Measurements from ENCODE around the gene WFDC12. TPM values are rescaled to one million over a fixed set of nuclear protein-coding genes. Genes with fewer than 3 reads are reported as not detected.
"Not testable (repeated sequence)": the region's sequence is repeated elsewhere in the genome, so short reads cannot be mapped to it uniquely, and the experiment has no call there.

WFDC12 gene
- total RNA-seq, 1 donor from 2014 or later = not detected

- Mint-ChIP-seq H3K4me1 (ENCODE audit: unreplicated experiment) (no peaks in the 10 kb centered on the region), H3K4me3 (ENCODE audit: unreplicated experiment) (no peak overlapping the region), H3K27ac (ENCODE audit: unreplicated experiment) (no peak overlapping the region), H3K27me3 (ENCODE audit: unreplicated experiment) (peaks cover 1% of the 10 kb centered on the region), H3K9me3 (ENCODE audit: unreplicated experiment) (no peaks in the 10 kb centered on the region), H3K36me3 (ENCODE audit: low read depth, unreplicated experiment) (peaks cover 4% of the 10 kb centered on the region)
- DNase-seq (ENCODE audit: low spot score) = no peak
- no peak for TF ChIP-seq CTCF (IDR thresholded peaks at IDR 0.05; ENCODE audit: unreplicated experiment)
Measured at GRCh38 chr20:45156713-45157112, 32.4 kb upstream of the WFDC12 start.

GRCh38 chr20:45154794-45155193, 30.5 kb upstream of the WFDC12 start:
- not testable (repeated sequence) for H3K27ac Mint-ChIP-seq (ENCODE audit: unreplicated experiment); H3K9me3 Mint-ChIP-seq (ENCODE audit: unreplicated experiment); H3K4me3 Mint-ChIP-seq (ENCODE audit: unreplicated experiment); H3K4me1 Mint-ChIP-seq (ENCODE audit: unreplicated experiment); DNase-seq (ENCODE audit: low spot score); H3K27me3 Mint-ChIP-seq (ENCODE audit: unreplicated experiment); H3K36me3 Mint-ChIP-seq (ENCODE audit: low read depth, unreplicated experiment)

- DNase-seq (ENCODE audit: low spot score) = no peak
- H3K4me3 Mint-ChIP-seq (ENCODE audit: unreplicated experiment) = no peak overlapping the region
Measured at GRCh38 chr20:45154183-45154582, 29.9 kb upstream of the WFDC12 start.

GRCh38 chr20:45153752-45154151, 29.5 kb upstream of the WFDC12 start:
- DNase-seq (ENCODE audit: low spot score) = no peak
- peaks cover 1% of the 10 kb centered on the region for H3K27me3 Mint-ChIP-seq (ENCODE audit: unreplicated experiment)
- peaks cover 4% of the 10 kb centered on the region for H3K36me3 Mint-ChIP-seq (ENCODE audit: low read depth, unreplicated experiment)
- H3K4me3 Mint-ChIP-seq (ENCODE audit: unreplicated experiment) = no peak overlapping the region
- H3K27ac Mint-ChIP-seq (ENCODE audit: unreplicated experiment) = no peak overlapping the region
- no peaks in the 10 kb centered on the region for H3K9me3 Mint-ChIP-seq (ENCODE audit: unreplicated experiment)
- no peaks in the 10 kb centered on the region for H3K4me1 Mint-ChIP-seq (ENCODE audit: unreplicated experiment)
- TF ChIP-seq CTCF (IDR thresholded peaks at IDR 0.05; ENCODE audit: unreplicated experiment) = no peak

More at GRCh38 chr20:45154183-45154582, 29.9 kb upstream of the WFDC12 start:
- Mint-ChIP-seq H3K9me3 (ENCODE audit: unreplicated experiment) (no peaks in the 10 kb centered on the region), H3K27me3 (ENCODE audit: unreplicated experiment) (peaks cover 1% of the 10 kb centered on the region), H3K27ac (ENCODE audit: unreplicated experiment) (no peak overlapping the region), H3K36me3 (ENCODE audit: low read depth, unreplicated experiment) (peaks cover 4% of the 10 kb centered on the region), H3K4me1 (ENCODE audit: unreplicated experiment) (no peaks in the 10 kb centered on the region)
- TF ChIP-seq CTCF (IDR thresholded peaks at IDR 0.05; ENCODE audit: unreplicated experiment) = no peak

- TF ChIP-seq CTCF (IDR thresholded peaks at IDR 0.05; ENCODE audit: unreplicated experiment) = no peak
- peaks cover 4% of the 10 kb centered on the region for H3K36me3 Mint-ChIP-seq (ENCODE audit: low read depth, unreplicated experiment)
- no peak overlapping the region for H3K4me3 Mint-ChIP-seq (ENCODE audit: unreplicated experiment)
- no peak overlapping the region for H3K27ac Mint-ChIP-seq (ENCODE audit: unreplicated experiment)
- DNase-seq (ENCODE audit: low spot score) = no peak
- peaks cover 1% of the 10 kb centered on the region for H3K27me3 Mint-ChIP-seq (ENCODE audit: unreplicated experiment)
- no peaks in the 10 kb centered on the region for H3K9me3 Mint-ChIP-seq (ENCODE audit: unreplicated experiment)
- no peaks in the 10 kb centered on the region for H3K4me1 Mint-ChIP-seq (ENCODE audit: unreplicated experiment)
Measured at GRCh38 chr20:45153147-45153546, 28.9 kb upstream of the WFDC12 start.

- no peaks in the 10 kb centered on the region for H3K4me1 Mint-ChIP-seq (ENCODE audit: unreplicated experiment)
- no peak overlapping the region for H3K4me3 Mint-ChIP-seq (ENCODE audit: unreplicated experiment)
- TF ChIP-seq CTCF (IDR thresholded peaks at IDR 0.05; ENCODE audit: unreplicated experiment) = no peak
- peaks cover 4% of the 10 kb centered on the region for H3K36me3 Mint-ChIP-seq (ENCODE audit: low read depth, unreplicated experiment)
- DNase-seq (ENCODE audit: low spot score) = no peak
- H3K9me3 Mint-ChIP-seq (ENCODE audit: unreplicated experiment) = no peaks in the 10 kb centered on the region
- peaks cover 1% of the 10 kb centered on the region for H3K27me3 Mint-ChIP-seq (ENCODE audit: unreplicated experiment)
- no peak overlapping the region for H3K27ac Mint-ChIP-seq (ENCODE audit: unreplicated experiment)
Measured at GRCh38 chr20:45152405-45152804, 28.1 kb upstream of the WFDC12 start.
